ENCODE results near the gene TOM1L1.

DNA sequence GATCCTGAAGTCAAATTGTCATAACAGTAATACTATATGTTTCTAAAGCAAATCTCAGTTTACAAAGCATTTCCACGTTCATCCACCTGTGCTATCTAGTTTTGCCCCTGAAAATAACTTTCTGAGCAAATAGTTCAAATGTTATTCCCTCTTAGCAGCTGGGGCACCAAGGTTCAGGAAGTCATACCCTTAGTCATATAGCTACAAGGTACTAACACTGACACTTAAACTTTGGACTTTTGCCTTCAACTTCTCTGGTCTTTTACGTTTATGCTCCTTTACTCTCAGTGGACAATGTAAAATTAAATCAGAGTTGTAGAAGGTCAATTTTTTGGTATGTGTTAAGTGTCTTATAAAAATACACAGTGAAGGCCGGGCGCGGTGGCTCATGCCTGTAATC, 34.8 kb downstream of the TOM1L1 start:
- TF ChIP-seq, protein P1, sequence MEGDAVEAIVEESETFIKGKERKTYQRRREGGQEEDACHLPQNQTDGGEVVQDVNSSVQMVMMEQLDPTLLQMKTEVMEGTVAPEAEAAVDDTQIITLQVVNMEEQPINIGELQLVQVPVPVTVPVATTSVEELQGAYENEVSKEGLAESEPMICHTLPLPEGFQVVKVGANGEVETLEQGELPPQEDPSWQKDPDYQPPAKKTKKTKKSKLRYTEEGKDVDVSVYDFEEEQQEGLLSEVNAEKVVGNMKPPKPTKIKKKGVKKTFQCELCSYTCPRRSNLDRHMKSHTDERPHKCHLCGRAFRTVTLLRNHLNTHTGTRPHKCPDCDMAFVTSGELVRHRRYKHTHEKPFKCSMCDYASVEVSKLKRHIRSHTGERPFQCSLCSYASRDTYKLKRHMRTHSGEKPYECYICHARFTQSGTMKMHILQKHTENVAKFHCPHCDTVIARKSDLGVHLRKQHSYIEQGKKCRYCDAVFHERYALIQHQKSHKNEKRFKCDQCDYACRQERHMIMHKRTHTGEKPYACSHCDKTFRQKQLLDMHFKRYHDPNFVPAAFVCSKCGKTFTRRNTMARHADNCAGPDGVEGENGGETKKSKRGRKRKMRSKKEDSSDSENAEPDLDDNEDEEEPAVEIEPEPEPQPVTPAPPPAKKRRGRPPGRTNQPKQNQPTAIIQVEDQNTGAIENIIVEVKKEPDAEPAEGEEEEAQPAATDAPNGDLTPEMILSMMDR (IDR thresholded peaks at IDR 0.05), result no peak
- TF ChIP-seq EP300 (IDR thresholded peaks at IDR 0.05), result no peak
- TF ChIP-seq POLR2A (IDR thresholded peaks at IDR 0.05), result no peak
